HG03045 (cell line): ENCODE results near the gene GLIS1.

ENCODE experiments used
- ATAC-seq: cut with Tn5 transposase; IDR thresholded peaks from one replicate; pipeline ENCODE4 v1.9.1; 2021; ENCODE audit warnings: mild to moderate bottlenecking, moderate library complexity; ENCODE audit not compliant: unreplicated experiment

Gene GLIS1

DNA sequence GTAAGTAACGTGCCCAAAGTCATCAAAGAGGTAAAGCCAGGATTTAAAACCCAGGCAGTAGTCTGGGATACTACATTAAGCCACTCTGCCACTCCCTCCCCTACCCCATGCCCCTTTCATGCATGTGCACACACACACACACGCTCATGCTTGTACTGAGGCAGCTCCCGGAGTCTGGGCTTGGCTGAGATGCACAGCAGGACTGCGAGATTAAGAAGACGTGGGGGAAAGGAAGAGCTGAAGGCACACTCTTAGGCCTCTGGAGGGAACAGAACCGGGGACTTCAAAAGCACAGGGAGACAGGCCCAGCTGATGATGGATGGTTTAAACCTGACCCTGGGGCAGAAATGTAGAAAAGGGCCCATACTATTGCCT is 98.3 kb downstream of the GLIS1 start:
- no peak for ATAC-seq

DNA sequence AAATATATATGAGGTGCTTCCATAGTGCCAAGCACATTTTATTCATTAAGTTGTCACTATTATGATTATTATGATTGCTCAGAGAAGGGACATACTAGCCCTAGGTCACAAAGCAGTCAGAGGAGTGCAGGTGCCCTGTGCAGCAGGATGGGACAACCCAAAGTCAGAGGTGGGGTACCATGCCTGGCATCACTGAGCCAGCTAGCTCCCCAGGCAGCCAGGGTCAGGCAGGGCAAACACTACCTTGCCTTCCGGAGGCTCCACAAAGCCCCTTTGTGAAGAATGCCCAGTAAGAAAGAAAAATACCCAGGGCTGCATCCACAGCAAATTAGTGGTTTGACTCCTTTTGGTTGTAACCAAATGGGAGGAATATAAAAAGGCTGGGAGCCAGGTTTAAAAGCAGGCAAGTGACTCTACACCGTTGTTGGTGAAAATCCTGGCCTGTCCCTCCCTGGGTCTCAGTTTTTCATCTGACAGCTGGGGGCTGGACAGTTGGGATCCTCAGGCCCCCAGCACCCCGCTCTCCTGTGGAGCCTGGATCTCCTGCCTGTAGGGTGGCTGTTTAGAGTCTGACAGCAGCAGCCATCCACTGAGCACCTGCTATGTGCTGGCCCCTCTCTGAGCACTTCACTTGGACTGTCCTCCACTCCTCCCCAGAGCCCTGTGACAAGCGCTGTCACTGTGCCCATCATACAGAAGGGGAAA is 98.8 kb downstream of the GLIS1 start:
- no peak for ATAC-seq

DNA sequence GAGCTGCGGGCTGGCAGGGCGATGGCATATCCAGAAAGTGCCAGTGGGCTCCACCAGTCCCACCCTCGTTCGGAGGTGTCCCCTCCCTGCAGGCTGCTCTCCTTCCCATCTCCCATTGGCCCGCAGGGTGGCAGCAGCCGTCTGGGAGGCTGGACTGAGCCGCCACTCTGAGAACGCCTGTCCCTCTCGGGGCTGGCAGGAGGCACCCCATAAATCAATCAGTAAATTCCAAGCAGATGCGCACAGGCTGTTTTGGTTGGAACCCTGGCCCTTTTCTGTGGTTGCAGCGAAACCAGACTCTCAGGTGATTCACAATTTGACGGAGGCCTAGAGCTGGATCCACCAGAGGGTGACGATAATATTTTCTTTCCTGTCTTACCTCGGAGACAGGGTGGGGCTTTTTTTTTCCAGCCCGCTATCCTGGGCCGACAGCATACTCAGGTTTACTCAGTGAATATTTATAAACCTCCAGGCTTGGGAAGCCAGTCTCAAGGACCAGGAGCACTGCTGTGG is 99.7 kb downstream of the GLIS1 start:
- ATAC-seq: no peak

DNA sequence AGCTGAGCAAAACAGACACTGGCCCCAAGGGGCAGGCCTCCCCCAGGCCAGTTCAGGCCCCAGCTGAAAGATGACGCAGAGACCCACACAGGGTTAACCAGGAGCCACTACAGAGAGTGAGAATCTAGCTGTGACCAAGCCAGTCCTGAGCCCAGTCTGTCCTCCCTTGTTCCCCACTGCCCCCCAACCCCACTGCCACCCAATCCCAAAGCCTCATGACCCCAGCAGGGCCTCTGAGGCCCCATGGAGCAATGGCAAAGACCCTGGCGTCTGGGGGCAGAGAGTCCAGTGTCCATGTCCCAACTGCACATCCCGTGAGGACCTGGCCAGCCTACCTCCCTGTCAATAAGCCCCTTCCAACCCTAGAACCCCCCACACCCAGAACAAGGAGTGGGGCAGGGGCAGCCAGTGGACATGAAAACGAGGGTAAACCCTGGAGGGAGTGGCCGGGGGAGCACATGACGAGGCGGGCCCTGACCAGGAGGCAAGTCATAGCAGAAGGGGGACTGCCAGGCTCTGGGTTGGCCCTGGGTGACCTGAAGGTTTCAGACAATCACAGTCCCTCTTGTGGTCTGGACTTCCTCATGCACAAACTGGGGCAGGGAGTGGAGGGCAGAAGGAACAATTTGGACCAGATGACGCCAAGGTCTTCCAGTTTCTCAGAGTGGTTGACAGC is 100.5 kb downstream of the GLIS1 start:
- ATAC-seq: no peak

DNA sequence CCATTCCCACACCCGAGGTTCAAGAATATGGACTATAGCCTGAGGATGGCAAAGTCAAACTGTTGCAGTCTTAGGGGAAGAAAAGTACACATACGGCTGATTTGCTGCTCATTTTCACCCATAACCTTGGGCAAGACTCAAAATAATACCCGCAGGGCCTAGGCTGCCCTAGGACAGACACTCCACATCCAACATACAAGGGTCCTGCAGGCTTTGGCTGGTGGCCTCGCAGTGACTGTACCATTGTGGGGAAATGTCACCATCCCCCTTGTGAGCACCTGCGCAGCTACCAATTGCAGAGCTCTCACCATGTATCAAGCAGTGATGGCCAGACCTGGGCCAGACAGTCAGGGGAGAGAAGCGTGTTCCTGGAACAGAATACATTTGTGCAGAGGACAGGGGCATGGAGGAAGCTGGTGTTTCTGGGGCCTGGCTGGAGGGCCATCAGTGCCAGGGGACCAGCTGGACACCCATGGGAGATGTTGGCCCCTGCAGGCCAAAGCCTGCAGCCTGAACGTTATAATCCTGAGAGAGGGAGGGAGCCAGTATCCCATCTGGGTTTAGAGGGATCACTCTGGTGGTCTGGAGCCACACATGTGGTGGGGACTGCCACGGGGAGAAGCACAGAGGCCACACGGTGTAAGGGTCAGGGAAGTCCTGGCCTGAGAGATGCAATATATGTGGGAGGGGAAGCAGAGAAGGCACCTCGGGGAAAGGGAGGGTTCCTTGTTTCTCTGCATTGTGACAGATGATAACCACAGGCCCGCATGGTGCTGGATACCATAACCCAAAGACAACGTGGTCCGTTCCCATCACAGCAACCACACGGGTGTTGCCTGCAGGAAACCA is 101.2 kb downstream of the GLIS1 start:
- ATAC-seq: no peak

DNA sequence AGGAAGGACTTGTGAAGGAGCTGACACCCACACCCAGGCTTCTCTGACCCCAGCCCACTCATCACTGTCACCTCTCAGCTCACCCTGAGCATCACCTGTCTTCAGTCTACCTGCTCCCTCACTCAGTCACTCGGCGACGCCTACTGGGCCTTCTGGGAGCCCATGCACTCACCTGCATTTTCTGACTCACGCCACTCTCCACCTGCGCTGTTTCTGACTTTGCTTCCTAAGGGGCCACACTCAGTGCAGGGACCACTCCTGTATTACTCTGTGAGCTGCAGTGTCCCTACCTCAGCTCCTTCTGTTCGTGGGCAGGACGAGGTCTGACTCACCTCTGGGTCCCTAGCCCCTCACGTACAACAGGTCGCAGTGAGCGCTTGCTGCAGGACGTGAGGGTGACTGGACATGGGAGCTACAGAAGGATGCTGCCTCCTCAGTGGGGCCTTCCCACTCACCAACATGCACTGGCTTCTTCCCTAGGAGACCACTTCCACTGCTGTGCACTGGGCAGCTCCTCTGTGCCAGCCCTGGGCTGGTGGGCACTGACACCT is 102.3 kb downstream of the GLIS1 start:
- no peak for ATAC-seq

DNA sequence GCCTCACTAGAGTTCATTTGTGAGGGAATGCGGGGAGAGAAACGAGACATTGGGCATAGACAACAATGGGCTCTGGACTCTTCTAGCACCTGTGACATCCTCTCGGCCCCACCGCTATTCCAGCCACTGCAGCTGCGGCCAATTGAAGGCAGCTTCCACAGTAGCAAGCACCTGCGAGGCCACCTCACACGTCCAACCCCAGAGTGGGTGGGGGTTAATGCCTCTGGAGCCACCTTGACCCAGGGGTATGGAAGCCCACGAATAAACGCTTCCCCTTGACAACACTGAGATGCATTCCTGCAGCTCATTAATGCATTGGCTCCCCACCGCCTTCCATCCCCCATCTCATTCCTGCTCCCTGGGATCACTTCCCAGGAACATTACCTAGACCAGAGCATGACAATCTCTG is 104.4 kb downstream of the GLIS1 start:
- no peak for ATAC-seq

DNA sequence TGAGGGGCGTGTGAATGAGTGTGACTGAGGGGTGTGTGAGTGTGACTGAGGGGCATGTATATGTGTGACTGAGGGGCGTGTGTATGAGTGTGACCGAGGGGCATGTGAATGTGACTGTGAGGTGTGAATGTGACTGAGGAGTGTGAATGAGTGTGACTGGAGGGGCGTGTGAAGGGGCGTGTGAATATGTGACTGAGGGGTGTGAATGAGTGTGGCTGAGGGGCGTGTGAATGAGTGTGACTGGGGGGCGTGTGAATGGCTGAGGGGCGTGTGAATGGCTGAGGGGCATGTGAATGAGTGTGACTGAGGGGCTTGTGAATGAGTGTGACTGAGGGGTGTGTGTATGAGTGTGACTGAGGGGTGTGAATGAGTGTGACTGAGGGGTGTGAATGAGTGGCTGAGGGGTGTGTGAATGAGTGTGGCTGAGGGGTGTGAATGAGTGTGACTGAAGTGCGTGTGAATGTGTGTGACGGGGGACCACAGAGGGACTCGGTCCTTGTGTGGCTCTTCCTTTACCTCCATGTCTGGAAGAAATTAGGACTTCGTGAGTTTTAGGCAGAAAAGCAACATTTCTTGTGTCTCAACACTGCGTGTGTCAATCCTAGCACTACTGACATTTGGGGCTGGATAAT is 105.8 kb downstream of the GLIS1 start:
- no peak for ATAC-seq

DNA sequence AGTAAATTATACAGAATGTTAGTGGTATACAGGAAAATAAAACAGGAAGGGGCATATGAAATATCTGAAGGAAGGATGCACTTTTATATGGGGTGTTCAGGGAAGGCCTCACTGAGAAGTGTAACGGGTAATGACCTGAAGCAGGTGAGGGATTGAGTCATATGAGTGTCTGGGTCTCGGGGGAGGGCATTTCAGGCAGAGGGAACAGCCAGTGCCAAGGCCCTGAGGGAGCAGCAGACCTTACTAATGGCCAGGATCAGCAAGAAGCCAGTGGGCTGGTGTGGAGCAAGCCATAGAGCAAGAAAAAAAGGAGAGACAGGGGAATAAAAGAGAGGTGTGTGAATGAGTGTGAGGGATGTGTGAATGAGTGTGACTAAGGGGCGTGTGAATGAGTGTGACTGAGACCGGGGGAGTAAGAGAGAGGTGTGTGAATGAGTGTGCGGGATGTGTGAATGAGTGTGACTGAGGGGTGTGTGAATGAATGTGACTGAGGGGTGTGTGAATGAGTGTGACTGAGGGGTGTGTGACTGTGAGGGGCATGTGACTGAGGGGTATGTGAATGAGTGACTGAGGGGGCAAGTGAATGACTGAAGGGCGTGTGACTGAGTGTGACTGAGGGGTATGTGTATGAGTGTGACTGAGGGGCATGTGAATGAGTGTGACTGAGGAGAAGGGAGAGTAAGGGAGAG is 107.2 kb downstream of the GLIS1 start:
- no peak for ATAC-seq

DNA sequence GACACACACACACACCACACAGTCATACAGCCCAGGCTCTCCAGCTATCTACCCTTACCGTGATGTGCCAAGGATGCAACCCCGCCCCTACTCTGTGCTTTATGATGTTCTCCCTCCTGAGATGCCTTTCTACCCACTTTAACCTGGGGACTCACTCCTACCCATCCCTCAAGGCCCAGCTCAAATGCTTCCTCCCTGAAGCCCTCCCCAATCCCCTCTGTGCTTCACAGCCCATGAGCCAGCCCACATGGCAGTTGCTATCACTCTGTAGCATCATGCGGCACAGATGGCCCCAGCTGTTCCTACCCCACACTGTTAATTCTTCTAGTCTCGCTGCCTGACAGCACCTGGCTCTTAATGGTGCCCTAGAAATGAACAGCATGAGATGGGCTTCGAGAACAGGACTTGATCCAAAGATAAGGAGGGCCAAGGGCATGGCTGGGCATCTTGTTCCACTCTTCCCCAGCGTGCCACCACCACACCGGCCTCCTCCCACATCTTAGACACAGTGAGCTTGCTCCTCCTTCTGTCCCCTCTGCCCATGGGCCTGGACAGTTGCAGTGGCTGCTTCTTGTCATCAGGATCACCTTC is 109.8 kb downstream of the GLIS1 start:
- no peak for ATAC-seq

DNA sequence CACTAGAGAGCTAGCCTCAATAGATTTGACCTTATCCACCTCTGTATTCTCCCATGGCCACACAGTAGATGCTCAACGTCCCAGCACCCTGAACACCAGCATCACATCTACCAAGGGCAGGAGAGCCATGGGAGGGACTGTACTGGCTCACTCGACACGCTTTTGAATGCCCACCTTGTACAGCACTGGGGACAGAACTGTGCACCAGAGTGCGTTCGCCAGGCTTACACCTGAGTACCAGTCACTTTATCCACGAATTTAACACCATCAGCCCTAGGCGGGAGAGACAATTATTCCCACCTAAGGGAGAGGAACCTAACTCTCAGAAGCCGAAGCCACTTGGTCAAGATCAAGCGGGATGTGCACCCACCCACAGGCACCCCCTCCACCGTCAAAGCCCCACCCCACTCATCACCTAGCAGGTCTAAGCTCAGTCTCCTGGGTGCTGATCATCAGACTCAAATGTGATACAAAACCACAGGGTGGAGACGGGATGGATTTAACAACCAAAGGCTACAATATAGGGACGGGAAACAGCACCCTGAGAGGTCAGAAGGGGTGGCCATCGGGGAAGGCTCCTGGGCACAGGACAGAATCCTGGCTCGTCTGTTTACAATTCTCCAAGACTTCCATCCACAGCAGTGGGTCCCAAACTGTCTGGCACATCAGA is 110.5 kb downstream of the GLIS1 start:
- ATAC-seq: no peak

DNA sequence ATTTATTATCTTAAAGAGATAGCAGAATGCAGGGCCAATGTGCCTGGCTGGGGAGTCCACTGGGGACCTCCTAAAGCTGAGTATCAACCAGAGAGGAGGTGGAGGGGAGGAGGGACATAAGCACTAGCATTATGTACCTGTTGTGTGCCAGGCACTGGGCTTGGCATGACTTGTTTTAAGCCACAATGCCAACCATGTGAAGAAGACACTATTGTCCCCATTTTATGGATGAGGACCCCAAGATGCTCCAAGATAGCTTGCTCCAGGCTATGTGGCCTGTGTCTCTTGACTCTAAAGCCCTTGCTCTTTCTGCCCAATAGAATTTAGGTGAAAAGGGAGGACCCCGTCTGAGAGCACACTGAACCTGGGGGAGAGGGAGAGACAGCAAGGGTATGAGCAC is 111.3 kb downstream of the GLIS1 start:
- no peak for ATAC-seq

DNA sequence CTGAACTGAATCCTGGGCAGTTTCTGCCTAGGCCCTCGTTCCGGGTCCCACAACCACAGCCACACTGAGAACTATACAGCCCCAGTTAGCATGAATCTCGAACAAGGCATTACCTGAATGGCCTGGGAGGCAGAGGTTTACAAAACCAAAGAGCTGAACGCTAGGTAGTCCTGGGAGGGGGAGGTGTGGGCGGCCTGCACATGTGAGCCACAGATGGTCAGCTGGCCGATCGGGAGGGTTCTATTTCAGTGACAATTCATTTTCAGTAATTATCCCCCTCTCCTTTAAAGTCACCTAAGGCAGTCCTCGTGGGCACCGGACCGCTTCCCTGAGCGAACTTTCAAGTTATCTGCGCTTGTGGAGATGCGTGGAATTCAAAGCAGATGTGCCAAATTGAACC is 111.9 kb downstream of the GLIS1 start:
- no peak for ATAC-seq

DNA sequence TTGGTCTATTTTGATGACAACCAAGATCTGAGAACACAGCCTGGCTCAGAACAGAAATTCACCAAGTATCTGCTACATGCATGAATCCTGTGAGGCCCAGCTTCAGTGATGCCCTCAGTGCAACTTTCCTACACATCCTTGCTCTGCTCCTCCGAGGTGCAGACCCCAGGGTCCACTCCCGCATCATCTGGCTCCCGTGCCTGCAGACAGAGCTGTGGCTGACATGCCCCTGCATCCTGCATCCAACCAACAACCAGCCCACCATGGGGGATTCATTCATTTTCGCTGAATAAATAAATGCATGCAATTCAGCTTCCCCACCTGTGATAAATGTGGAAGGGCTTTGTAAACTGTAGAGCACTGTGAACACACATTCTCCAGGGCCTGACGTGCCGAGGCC is 112.3 kb downstream of the GLIS1 start:
- no peak for ATAC-seq

DNA sequence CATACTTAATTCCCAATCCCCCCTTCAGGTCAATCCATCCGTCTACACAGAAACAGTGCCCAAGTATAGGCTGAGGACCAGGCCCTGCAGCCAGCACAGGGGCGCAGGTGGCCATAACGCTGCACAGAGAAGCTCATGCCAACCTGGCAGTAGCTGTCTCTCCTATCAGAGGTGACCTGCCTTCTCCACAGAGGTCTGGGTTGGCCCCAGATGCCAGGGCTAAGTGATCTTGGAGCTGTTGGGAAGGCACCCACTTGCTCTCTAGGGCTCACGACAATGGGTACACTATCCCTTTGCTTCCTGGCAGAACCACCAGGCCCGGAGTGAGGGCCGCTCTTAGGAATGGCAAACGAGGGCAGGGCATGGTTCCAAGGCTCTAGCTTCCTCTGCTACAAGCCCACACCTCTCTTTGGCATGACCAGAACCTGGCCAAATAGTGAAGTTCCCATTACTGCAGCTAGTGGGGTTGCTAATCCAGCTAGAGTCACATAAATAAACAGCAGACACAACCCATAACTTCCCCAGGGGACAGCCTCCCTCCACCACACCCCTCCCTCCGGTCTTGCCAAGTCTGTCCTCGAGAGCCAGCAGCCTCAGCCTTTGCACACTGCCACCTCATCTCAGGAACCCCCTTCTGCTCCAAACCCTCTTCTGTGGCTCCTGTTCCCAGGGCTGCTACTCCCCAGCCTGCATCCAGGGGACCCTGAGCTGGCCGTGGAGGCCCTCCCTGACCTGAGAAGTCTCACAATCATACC is 113.0 kb downstream of the GLIS1 start:
- no peak for ATAC-seq

DNA sequence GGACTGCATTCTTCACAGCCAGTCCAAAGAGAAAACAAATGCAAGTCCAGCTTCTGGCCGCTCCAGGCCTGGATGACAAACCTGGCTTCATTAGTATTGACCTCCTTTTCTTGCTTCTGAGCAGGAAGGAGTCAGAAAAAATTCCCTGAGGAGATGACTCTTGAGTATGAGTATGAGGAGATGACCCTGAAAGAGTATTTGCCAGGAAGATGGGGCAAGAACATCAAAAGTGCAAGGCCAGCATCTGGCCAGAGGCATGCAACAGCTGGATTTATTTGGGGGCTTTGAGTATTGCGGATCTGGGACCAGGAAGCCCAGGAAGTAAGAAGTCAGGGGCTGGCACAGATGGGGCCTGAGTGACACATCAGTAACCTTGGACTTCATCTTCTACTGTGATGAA is 113.9 kb downstream of the GLIS1 start:
- ATAC-seq: no peak

DNA sequence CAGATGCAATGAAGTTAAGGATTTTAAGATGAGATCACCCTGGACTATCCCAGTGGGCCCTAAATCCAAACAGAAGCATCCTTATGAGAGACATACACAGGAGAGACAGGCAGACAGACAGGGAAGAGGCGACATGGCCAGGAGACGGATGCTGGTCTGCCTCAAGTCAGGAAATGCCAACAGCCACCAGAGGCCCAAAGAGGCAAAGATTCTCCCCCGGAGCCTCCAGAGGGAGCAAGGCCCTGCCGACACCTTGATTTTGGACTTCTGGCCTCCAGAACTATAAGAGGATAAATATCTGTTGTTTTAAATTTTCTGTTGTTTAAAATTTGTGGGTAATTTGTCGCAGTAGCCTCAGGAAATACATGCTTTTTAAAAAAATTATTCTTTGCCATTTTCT is 116.4 kb downstream of the GLIS1 start:
- ATAC-seq: no peak

DNA sequence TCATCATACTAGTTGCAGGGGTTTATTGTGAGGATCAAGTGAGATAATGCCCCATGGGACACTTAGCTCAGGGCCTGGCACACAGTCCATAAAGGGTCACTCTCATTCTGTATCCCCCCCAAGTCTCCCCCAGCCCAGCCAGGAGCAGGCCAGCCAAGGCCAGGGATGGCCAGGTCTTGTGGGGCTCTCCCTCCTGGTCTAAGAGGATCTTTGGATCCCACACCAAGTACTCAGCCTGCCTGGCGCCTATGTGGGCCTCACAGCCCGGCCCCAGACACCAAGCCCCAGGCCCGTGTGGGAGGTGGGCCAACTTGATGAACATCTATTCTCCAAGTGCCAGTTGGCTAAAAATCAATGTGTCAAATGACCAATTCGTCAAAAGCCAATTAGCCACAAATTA is 117.8 kb downstream of the GLIS1 start:
- no peak for ATAC-seq
